Putamen (tissue), 1 donor: Measurements from ENCODE around the gene GYG1.

ENCODE experiments used
- DNase-seq: peaks from one replicate; pipeline ENCODE4 v3.0.0-alpha.2; 2016; ENCODE audit warnings: low spot score

Gene GYG1

GRCh38 chr3:149018247-149018646, 26.9 kb downstream of the GYG1 start:
- DNase-seq = no peak

DNA sequence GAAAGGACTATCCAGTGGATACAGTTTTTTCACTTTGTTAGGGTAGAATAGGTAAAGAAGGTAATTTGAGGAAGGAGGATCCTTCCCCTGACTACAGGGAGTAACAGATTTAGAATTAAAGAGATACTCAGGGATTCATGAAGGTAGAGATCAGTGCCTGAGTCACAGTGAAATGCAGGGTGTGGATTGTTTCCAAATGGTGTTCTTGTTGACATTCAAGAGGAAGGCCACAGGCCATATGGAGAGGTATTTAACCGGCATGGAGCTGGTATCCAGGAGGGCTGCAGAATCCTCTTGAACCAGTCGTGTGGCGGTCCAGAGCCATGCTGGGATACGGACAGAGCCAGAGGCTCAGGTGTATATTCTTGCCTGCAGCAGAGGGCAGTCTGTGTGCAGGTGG, 28.2 kb downstream of the GYG1 start:
- no peak for DNase-seq

- DNase-seq = no peak
These were observed 29.0 kb downstream of the GYG1 start for GRCh38 chr3:149020196-149020838.

- DNase-seq = no peak
These were observed 29.5 kb downstream of the GYG1 start for GRCh38 chr3:149020839-149021252.

DNA sequence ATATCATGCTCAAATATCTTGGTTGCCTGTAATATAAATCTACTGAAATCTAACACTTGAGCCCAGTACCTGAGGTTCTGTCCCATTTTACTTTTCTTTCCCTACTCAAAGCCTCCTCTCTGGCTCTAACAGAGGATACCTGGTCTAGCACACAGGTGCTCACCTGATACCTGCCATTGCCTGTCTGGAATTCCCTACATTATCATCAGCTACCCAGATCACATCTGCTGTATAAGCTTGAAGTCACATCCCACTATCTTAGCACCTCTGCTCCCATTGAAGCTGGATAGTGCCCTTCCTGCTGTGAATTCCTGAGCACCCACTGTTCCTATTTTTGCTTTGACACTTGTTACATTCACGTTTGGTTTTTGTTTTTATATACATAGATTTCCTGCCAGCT, 30.5 kb downstream of the GYG1 start:
- DNase-seq = no peak

DNA sequence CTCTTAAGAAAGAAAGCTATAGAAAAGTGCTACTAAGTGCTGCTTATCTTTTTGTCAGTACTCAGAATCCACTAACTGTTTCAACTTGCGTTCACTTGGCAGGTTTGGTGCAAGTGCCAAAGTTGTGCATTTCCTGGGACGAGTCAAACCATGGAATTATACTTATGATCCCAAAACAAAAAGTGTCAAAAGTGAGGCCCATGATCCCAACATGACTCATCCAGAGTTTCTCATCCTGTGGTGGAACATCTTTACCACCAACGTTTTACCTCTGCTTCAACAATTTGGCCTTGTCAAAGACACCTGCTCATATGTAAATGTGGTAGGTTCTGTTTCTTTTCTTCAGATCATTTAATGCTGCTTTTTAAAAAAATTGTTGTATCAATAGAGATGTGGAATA, 32.6 kb downstream of the GYG1 start:
- no peak for DNase-seq

- no peak for DNase-seq
These were observed 35.4 kb downstream of the GYG1 start for GRCh38 chr3:149026718-149027117.

DNA sequence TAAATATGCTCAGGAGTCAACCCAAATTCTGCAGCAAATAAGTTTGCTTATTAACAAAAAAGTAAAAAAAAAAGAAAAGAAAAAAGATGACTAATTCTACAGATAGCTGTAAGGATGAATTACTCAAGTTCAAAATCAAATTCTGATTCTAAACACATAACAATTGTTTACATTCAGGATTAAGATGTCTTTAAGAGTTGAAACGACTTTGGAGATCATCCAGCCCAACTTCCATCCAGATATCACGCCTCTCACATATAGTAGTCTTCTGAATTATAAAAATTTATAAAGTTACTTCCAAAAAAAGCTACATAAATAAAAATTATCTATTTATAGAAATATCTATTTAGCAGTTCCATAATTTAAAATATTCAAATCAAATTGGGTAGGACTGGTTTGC, 39.8 kb downstream of the GYG1 start:
- DNase-seq = no peak

- no peak for DNase-seq
These were observed 46.3 kb downstream of the GYG1 start for GRCh38 chr3:149037684-149038083.

- DNase-seq = no peak
These were observed 47.0 kb downstream of the GYG1 start for GRCh38 chr3:149038322-149038721.

DNA sequence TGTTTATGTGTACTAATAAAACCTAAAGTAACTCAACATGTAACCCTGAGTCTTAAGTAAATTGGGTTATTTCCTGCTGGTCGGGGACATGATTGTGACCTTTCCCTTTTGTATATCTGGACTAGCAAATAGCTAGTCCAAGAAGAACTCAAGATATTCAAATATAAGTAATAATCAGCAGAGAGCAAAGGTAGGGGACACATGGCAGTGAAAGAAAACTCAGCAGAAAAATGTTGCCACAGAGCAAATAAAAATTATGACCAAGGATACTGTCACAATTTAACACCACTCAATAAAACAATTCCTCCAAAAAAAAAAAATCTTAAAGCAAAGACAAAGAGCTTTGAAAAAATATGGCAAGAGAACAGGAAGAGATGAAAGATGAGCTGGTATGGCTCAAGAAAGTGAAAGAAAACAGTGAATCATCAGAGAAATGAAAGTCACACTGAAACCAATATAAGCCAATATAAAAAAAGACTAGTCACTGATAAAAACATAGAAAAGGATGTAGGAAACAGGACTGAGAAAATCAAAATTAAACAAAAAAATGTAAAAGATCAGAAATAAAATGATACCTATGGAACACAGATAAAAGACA, 51.5 kb downstream of the GYG1 start:
- DNase-seq = no peak

DNA sequence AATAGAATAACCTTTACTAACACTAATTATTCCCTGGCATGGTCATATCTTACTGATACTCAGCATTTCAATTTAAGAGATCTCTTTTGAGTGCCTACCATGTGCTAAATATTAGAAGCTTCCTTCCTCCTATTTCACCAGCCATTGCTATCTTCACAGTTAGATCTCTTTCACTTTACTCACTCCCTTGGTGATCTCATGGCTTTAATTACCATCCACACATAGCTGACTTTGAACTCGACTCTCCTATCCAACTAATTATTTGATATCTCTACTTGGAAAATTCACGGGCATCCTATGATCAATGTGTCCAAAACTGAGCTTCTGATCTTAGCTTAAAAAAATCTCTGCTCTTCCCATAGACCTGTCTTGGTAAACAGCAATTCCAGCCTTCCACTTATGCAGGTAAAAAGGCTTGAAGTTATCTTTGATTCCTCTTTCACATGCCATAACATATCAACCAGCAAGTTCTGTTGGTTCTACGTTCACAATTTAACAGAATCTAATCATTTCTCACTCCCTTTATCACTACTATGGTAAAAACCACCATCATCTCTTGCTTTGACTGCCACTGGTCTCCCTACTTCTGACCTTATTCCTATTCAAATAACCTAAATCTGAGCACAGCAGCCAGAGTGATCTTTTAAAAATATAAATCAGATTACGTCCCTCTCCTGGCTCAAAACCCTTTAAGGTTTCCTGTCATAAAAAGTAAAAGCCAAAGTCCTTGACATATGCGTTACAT, 53.2 kb downstream of the GYG1 start:
- DNase-seq = no peak

GRCh38 chr3:149055575-149055974, 64.2 kb downstream of the GYG1 start:
- no peak for DNase-seq

DNA sequence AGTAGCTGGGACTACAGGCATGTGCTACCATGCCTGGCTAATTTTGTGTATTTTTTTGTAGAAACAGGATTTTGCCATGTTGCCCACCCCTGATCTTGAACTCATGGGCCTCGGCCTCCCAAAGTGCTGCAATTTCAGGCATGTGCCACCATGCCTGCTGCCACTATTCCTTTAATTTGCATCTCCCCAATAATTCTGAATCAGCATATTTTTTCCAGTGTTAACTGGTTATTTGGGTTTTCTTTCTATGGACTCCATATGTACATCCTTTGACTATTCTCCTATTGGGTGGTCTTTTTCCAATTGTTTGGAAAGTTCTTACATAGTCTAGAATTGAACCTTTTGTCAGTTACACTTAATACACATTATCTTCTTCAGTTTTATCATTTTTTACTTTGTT, 66.9 kb downstream of the GYG1 start:
- no peak for DNase-seq

- DNase-seq = no peak
These were observed 67.3 kb downstream of the GYG1 start for GRCh38 chr3:149058602-149059001.

DNA sequence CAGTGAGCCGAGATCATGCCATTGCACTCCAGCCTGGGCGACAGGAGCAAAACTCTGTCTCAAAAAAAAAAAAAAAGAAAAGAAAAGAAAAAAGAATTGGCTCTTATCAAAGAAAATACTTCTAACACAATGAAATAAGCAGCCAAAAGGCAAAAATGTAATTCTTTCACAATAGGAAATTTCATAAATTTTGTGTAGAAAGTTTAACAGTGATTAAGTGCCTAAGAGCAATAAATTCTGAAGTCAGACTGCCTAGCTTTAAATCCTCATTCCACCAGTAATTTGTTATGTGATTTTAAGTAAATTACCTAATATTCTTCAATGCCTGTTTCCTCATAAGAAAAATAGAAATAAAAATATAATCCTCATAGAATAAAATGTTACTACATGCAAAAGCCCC, 70.4 kb downstream of the GYG1 start:
- DNase-seq = no peak

DNA sequence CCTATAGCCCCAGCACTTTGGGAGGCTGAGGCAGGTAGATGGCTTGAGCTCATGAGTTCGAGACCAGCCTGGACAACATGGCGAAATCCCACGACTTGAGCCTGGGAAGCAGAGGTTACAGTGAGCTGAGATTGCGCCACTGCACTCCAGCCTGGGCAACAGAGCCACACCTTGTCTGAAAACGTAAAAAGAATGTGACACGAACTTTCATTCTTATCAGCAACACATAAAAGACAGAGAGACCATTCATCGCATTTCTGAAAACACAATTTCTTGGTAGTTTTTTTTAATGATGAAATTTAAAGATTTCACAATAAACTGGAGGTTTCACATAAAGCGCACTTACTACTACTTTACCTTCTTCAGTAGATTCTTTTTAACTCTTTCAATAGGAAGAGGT, 76.5 kb downstream of the GYG1 start:
- DNase-seq = no peak
